ENCODE measurements around the gene CHST7. TPM values are rescaled to one million over a fixed set of nuclear protein-coding genes. Genes with fewer than 3 reads are reported as not detected.

CHST7 gene
- total and polyA plus RNA-seq, 2 donors (not counting 1 experiment from before 2014, with no cell fraction given), result 1.3 to 2.6 TPM

DNA sequence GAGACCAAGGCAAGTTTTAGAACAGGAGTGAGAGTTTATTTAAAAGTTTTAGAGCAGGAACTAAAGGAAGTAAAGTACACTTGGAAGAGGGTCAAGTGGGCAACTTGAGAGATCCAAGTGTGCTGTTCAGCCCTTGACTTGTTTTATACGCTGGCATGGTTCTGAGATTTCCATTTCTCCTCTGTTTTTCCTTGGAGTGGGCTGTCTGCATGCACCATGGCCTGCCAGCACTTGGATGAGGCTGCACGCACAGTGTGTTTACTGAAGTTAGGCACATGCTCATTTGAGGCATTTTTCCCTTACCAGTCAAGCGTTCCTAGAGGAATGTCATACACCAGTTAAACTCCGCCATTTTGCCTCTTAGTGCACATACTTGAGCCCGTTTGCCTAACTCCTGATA is 19.6 kb upstream of the CHST7 start:
- no peaks in the 10 kb centered on the region for H3K9me3 Mint-ChIP-seq (ENCODE audit: insufficient read depth)
- Histone ChIP-seq H3K4me2 (replicated peaks; ENCODE audit: low read depth, low read length, poor library complexity, severe bottlenecking) (no peak overlapping the region), H3K79me2 (ENCODE audit: control insufficient read depth, insufficient read depth, low read length) (no peaks in the 10 kb centered on the region), H3K9me3 (ENCODE audit: control extremely low read depth in 1 of 3, control insufficient read depth in 2 of 3, insufficient read depth in 1 of 3, low read length in 2 of 3) (no peaks in the 10 kb centered on the region), H4K20me1 (ENCODE audit: control insufficient read depth, insufficient read depth, low read length, poor library complexity, severe bottlenecking) (no peaks in the 10 kb centered on the region), H3K9ac (ENCODE audit: low read length) (no peak overlapping the region), H3K36me3 (replicated peaks in 1 of 2; ENCODE audit: control extremely low read depth in 1 of 2, control insufficient read depth in 1 of 2, extremely low read depth in 1 of 2, insufficient read depth in 2 of 2, low read length in 1 of 2) (no peaks in the 10 kb centered on the region), H3K4me3 (ENCODE audit: control extremely low read depth in 1 of 5, extremely low read depth in 1 of 5, insufficient read depth in 1 of 5, low read depth in 2 of 5, low read length in 4 of 5) (no peak overlapping the region), H3K4me1 (ENCODE audit: control insufficient read depth in 2 of 2, insufficient read depth in 2 of 2, low read length in 2 of 2) (no peaks in the 10 kb centered on the region), H2AFZ (ENCODE audit: insufficient read depth, low read depth, low read length, poor library complexity, severe bottlenecking) (no peak overlapping the region), H3K27me3 (replicated peaks in 1 of 4; ENCODE audit: control extremely low read depth in 1 of 4, control insufficient read depth in 3 of 4, insufficient read depth in 4 of 4, low read length in 3 of 4) (no peaks in the 10 kb centered on the region), H3K27ac (ENCODE audit: low read length in 2 of 2) (no peak overlapping the region)
- WGBS (ENCODE audit: insufficient coverage), result 100% methylated on average over 1 of the region's 5 CpGs
- TF ChIP-seq, protein P1, sequence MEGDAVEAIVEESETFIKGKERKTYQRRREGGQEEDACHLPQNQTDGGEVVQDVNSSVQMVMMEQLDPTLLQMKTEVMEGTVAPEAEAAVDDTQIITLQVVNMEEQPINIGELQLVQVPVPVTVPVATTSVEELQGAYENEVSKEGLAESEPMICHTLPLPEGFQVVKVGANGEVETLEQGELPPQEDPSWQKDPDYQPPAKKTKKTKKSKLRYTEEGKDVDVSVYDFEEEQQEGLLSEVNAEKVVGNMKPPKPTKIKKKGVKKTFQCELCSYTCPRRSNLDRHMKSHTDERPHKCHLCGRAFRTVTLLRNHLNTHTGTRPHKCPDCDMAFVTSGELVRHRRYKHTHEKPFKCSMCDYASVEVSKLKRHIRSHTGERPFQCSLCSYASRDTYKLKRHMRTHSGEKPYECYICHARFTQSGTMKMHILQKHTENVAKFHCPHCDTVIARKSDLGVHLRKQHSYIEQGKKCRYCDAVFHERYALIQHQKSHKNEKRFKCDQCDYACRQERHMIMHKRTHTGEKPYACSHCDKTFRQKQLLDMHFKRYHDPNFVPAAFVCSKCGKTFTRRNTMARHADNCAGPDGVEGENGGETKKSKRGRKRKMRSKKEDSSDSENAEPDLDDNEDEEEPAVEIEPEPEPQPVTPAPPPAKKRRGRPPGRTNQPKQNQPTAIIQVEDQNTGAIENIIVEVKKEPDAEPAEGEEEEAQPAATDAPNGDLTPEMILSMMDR (IDR thresholded peaks at IDR 0.05), result no peak
- no peak for TF ChIP-seq EZH2 (IDR thresholded peaks at IDR 0.05; ENCODE audit: borderline replicate concordance, insufficient read depth, low read depth, low read length, poor library complexity, severe bottlenecking)
- H3K27me3 Mint-ChIP-seq, result peaks cover 13% of the 10 kb centered on the region
- no peak overlapping the region for H3K27ac Mint-ChIP-seq
- CTCF ChIA-PET, result interaction anchor here (1.1 to 4.0 kb wide), 4 partner anchors 13 to 539 kb away, joined by 3 to 46 read pairs (median 6); no protein-coding TSS in a partner anchor
- POLR2A ChIA-PET, result no interaction called here
- ATAC-seq (ENCODE audit: low read depth), result no peak
- no peaks in the 10 kb centered on the region for H3K4me1 Mint-ChIP-seq
- no peak overlapping the region for H3K4me3 Mint-ChIP-seq
- intact Hi-C loops (cut with micrococcal nuclease), result no loop called here
- DNase-seq, result no peak

GRCh38 chrX:46554942-46555341 is 18.6 kb upstream of the CHST7 start:
- no peak overlapping the region for H3K27ac Mint-ChIP-seq
- Histone ChIP-seq H3K79me2 (ENCODE audit: control insufficient read depth, insufficient read depth, low read length) (no peaks in the 10 kb centered on the region), H3K27me3 (replicated peaks in 1 of 4; ENCODE audit: control extremely low read depth in 1 of 4, control insufficient read depth in 3 of 4, insufficient read depth in 4 of 4, low read length in 3 of 4) (no peaks in the 10 kb centered on the region), H3K4me1 (ENCODE audit: control insufficient read depth in 2 of 2, insufficient read depth in 2 of 2, low read length in 2 of 2) (no peaks in the 10 kb centered on the region), H3K36me3 (replicated peaks in 1 of 2; ENCODE audit: control extremely low read depth in 1 of 2, control insufficient read depth in 1 of 2, extremely low read depth in 1 of 2, insufficient read depth in 2 of 2, low read length in 1 of 2) (no peaks in the 10 kb centered on the region), H2AFZ (ENCODE audit: insufficient read depth, low read depth, low read length, poor library complexity, severe bottlenecking) (no peak overlapping the region), H3K9me3 (ENCODE audit: control extremely low read depth in 1 of 3, control insufficient read depth in 2 of 3, insufficient read depth in 1 of 3, low read length in 2 of 3) (no peaks in the 10 kb centered on the region), H3K9ac (ENCODE audit: low read length) (no peak overlapping the region), H3K4me2 (replicated peaks; ENCODE audit: low read depth, low read length, poor library complexity, severe bottlenecking) (no peak overlapping the region), H4K20me1 (ENCODE audit: control insufficient read depth, insufficient read depth, low read length, poor library complexity, severe bottlenecking) (no peaks in the 10 kb centered on the region), H3K27ac (ENCODE audit: low read length in 2 of 2) (no peak overlapping the region), H3K4me3 (ENCODE audit: control extremely low read depth in 1 of 5, extremely low read depth in 1 of 5, insufficient read depth in 1 of 5, low read depth in 2 of 5, low read length in 4 of 5) (no peak overlapping the region)
- WGBS (ENCODE audit: insufficient coverage), result no CpG with 5 or more reads among the region's 2 CpGs
- TF ChIP-seq, protein P1 (IDR thresholded peaks at IDR 0.05), result no peak
- TF ChIP-seq EZH2 (IDR thresholded peaks at IDR 0.05; ENCODE audit: borderline replicate concordance, insufficient read depth, low read depth, low read length, poor library complexity, severe bottlenecking), result no peak
- H3K9me3 Mint-ChIP-seq (ENCODE audit: insufficient read depth), result no peaks in the 10 kb centered on the region
- ATAC-seq (ENCODE audit: low read depth) (no peak), DNase-seq (no peak)
- H3K4me3 Mint-ChIP-seq, result no peak overlapping the region
- peaks cover 13% of the 10 kb centered on the region for H3K27me3 Mint-ChIP-seq
- intact Hi-C loops (cut with micrococcal nuclease), result no loop called here
- H3K4me1 Mint-ChIP-seq, result no peaks in the 10 kb centered on the region
- ChIA-PET POLR2A (interaction anchor here (0.7 kb wide), 1 partner anchor 16 kb away, joined by 3 read pairs; no protein-coding TSS in a partner anchor), CTCF (interaction anchor here (0.7 to 4.0 kb wide), 6 partner anchors 12 to 538 kb away, joined by 3 to 46 read pairs (median 6); no protein-coding TSS in a partner anchor)
